Astrocyte (in vitro differentiated cells and primary cell): Measurements from ENCODE around the gene EPHA2. TPM values are rescaled to one million over a fixed set of nuclear protein-coding genes. Genes with fewer than 3 reads are reported as not detected.

Experiments
- DNase-seq: peaks from one replicate; pipeline ENCODE4 v3.0.0-alpha.2; 2010; ENCODE audit warnings: low read depth
- FAIRE-seq: peaks from 2 replicates; lab custom pipeline; 2011; peaks lifted over from hg19 to GRCh38; lab: Jason Lieb, UNC
- H2AFZ ChIP-seq: 2 replicates; pipeline ENCODE4 v1.6.0; 2012; ENCODE audit warnings: low read depth, low read length, inconsistent platforms
- H3K27ac ChIP-seq: 2 replicates; pipeline ENCODE4 v1.5.1; 2011; ENCODE audit warnings: low read depth, low read length, inconsistent platforms
- H3K27me3 ChIP-seq: 2 replicates; pipeline ENCODE4 v1.6.0; 2011; ENCODE audit warnings: low read length, inconsistent platforms; ENCODE audit not compliant: insufficient read depth
- H3K36me3 ChIP-seq: 2 replicates; pipeline ENCODE4 v1.5.1; 2011; ENCODE audit warnings: low read length, inconsistent platforms; ENCODE audit not compliant: insufficient read depth
- H3K4me1 ChIP-seq: 2 replicates; pipeline ENCODE4 v1.5.1; 2011; ENCODE audit warnings: low read length, inconsistent platforms; ENCODE audit not compliant: insufficient read depth
- H3K4me2 ChIP-seq: 2 replicates; pipeline ENCODE4 v1.6.0; 2012; ENCODE audit warnings: low read length, inconsistent platforms
- H3K4me3 ChIP-seq: 2 replicates; pipeline ENCODE4 v1.5.1; 2011; ENCODE audit warnings: low read depth, mild to moderate bottlenecking, low read length, inconsistent platforms; ENCODE audit not compliant: insufficient read depth
- H3K79me2 ChIP-seq: 2 replicates; pipeline ENCODE4 v1.6.0; 2012; ENCODE audit warnings: mild to moderate bottlenecking, low read length, inconsistent platforms; ENCODE audit not compliant: insufficient read depth
- H3K9ac ChIP-seq: 2 replicates; pipeline ENCODE4 v1.6.0; 2012; ENCODE audit warnings: mild to moderate bottlenecking, low read length, inconsistent platforms
- H3K9me3 ChIP-seq: 2 replicates; pipeline ENCODE4 v1.5.1; 2012; ENCODE audit warnings: low read depth, mild to moderate bottlenecking, low read length, inconsistent platforms; ENCODE audit not compliant: insufficient read depth
- H4K20me1 ChIP-seq: 2 replicates; pipeline ENCODE4 v1.6.0; 2012; ENCODE audit warnings: low read length, inconsistent platforms; ENCODE audit not compliant: insufficient read depth
- H3K27ac Mint-ChIP-seq: one replicate; pipeline ENCODE4 v1.8.0; 2021; ENCODE audit warnings: mild to moderate bottlenecking, mixed read lengths; ENCODE audit not compliant: unreplicated experiment
- H3K27me3 Mint-ChIP-seq: one replicate; pipeline ENCODE4 v1.8.0; 2021; ENCODE audit warnings: low read depth, mixed read lengths; ENCODE audit not compliant: unreplicated experiment
- H3K36me3 Mint-ChIP-seq: one replicate; pipeline ENCODE4 v1.8.0; 2021; ENCODE audit warnings: low read depth, mixed read lengths; ENCODE audit not compliant: unreplicated experiment
- H3K4me1 Mint-ChIP-seq: one replicate; pipeline ENCODE4 v1.8.0; 2021; ENCODE audit warnings: low read depth, mixed read lengths; ENCODE audit not compliant: unreplicated experiment
- H3K4me3 Mint-ChIP-seq: one replicate; pipeline ENCODE4 v1.8.0; 2021; ENCODE audit warnings: mild to moderate bottlenecking, moderate library complexity, mixed read lengths; ENCODE audit not compliant: unreplicated experiment
- H3K9me3 Mint-ChIP-seq: one replicate; pipeline ENCODE4 v1.8.0; 2021; ENCODE audit warnings: mild to moderate bottlenecking, mixed read lengths; ENCODE audit not compliant: unreplicated experiment
- EZH2 ChIP-seq: IDR thresholded peaks from 2 replicates; pipeline ENCODE4 v1.6.1; 2012; ENCODE audit warnings: mild to moderate bottlenecking, low read length, inconsistent platforms; ENCODE audit not compliant: insufficient read depth
- total RNA-seq: library from RNA; stranded (reverse); gene quantifications from 2 replicates; pipeline ENCODE4 v1.2.1, GENCODE V29; 2021
- TF ChIP-seq, protein P1 (sequence below): IDR thresholded peaks from 2 replicates; pipeline ENCODE4 v1.5.1; 2011; ENCODE audit warnings: low read depth, mild to moderate bottlenecking, inconsistent platforms, low read length, moderate library complexity; ENCODE audit not compliant: insufficient read depth

Gene EPHA2
- total RNA-seq, 1 donor from 2014 or later = 140 TPM

DNA sequence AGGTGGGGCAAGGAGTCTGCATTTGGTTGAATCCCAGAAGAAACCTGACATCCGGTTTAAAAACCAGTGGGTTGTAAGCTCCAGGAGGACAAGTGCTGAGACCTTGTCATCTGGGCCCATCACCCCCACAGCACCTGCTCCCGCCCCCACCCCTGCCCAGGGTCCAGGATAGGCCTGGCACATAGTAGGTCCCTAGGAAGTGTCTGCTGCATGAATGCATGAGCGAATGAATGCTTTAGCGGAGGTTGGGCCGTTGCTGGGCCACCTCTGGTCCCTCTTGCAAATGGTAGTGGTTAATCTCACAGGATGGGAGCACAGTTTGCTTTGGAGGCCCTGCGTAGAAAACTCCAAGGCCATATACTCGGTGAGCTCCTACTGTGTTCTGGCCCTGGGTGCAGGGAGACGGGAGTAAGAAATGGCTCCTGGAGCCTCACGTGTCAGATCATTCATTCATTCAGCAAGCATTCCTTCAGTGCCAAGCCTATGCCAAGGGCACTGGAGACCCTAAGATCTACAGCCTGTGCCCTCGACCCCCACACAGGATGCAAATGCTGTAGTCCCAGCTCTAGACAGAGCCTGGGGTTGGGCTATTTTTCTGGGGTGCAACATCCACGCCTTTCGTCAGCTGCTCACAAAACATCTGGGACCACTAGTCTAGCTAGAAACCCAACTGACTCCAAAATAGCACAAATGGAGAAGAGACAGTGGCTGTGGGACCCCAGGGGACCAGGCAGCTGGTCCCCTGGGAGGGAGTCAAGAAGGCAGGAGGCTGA lies 28.9 kb downstream of the EPHA2 start:
- H2AFZ ChIP-seq = no peak overlapping the region
- TF ChIP-seq, protein P1, sequence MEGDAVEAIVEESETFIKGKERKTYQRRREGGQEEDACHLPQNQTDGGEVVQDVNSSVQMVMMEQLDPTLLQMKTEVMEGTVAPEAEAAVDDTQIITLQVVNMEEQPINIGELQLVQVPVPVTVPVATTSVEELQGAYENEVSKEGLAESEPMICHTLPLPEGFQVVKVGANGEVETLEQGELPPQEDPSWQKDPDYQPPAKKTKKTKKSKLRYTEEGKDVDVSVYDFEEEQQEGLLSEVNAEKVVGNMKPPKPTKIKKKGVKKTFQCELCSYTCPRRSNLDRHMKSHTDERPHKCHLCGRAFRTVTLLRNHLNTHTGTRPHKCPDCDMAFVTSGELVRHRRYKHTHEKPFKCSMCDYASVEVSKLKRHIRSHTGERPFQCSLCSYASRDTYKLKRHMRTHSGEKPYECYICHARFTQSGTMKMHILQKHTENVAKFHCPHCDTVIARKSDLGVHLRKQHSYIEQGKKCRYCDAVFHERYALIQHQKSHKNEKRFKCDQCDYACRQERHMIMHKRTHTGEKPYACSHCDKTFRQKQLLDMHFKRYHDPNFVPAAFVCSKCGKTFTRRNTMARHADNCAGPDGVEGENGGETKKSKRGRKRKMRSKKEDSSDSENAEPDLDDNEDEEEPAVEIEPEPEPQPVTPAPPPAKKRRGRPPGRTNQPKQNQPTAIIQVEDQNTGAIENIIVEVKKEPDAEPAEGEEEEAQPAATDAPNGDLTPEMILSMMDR = no peak
- TF ChIP-seq EZH2 = no peak
- H3K9ac ChIP-seq = no peak overlapping the region
- H3K27me3 ChIP-seq = no peaks in the 10 kb centered on the region
- peaks cover 13% of the 10 kb centered on the region for H3K4me1 ChIP-seq
- H3K4me3 Mint-ChIP-seq = no peak overlapping the region
- peak overlapping the region; percentile 18 for H3K27ac Mint-ChIP-seq
- no peaks in the 10 kb centered on the region for H3K27me3 Mint-ChIP-seq
- peaks cover 60% of the 10 kb centered on the region for H3K36me3 ChIP-seq
- peaks cover 45% of the 10 kb centered on the region for H3K79me2 ChIP-seq
- H3K9me3 Mint-ChIP-seq = no peaks in the 10 kb centered on the region
- H3K27ac ChIP-seq = no peak overlapping the region
- H3K9me3 ChIP-seq = no peaks in the 10 kb centered on the region
- no peak overlapping the region for H3K4me2 ChIP-seq
- H3K4me3 ChIP-seq = no peak overlapping the region
- peaks cover 95% of the 10 kb centered on the region for H4K20me1 ChIP-seq
- peaks cover 37% of the 10 kb centered on the region for H3K36me3 Mint-ChIP-seq
- DNase-seq (no peak), FAIRE-seq (no peak)
- peaks cover 17% of the 10 kb centered on the region for H3K4me1 Mint-ChIP-seq

DNA sequence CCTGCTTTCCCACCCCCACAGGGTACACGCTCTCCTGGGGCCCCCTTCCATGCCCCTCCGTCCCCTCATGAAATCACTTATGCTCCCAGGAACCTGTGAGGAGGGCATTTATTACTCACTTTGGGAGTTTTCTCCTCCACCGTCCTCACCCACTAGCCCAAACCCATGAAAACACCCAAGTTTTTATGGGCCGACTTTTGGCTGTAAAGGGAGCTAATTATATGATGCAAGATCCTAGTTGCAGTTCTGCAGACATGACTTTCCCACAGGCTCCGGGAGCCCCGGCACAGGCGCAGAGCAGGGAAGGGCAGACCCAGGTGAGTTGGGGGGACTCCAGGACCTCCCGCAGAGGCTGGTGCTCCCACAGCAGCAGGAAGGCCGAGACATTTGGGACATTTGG lies 29.7 kb downstream of the EPHA2 start:
- no peak overlapping the region for H3K9ac ChIP-seq
- no peaks in the 10 kb centered on the region for H3K27me3 ChIP-seq
- H2AFZ ChIP-seq = no peak overlapping the region
- Mint-ChIP-seq H3K9me3 (no peaks in the 10 kb centered on the region), H3K27ac (no peak overlapping the region), H3K4me1 (peaks cover 20% of the 10 kb centered on the region), H3K4me3 (no peak overlapping the region), H3K36me3 (peaks cover 38% of the 10 kb centered on the region), H3K27me3 (no peaks in the 10 kb centered on the region)
- no peak overlapping the region for H3K4me2 ChIP-seq
- peaks cover 40% of the 10 kb centered on the region for H3K79me2 ChIP-seq
- no peaks in the 10 kb centered on the region for H3K9me3 ChIP-seq
- H3K4me3 ChIP-seq = no peak overlapping the region
- DNase-seq = no peak
- peaks cover 13% of the 10 kb centered on the region for H3K4me1 ChIP-seq
- no peak overlapping the region for H3K27ac ChIP-seq
- no peak for FAIRE-seq
- no peak for TF ChIP-seq EZH2
- TF ChIP-seq, protein P1 = no peak
- peaks cover 54% of the 10 kb centered on the region for H3K36me3 ChIP-seq
- H4K20me1 ChIP-seq = peaks cover 90% of the 10 kb centered on the region

DNA sequence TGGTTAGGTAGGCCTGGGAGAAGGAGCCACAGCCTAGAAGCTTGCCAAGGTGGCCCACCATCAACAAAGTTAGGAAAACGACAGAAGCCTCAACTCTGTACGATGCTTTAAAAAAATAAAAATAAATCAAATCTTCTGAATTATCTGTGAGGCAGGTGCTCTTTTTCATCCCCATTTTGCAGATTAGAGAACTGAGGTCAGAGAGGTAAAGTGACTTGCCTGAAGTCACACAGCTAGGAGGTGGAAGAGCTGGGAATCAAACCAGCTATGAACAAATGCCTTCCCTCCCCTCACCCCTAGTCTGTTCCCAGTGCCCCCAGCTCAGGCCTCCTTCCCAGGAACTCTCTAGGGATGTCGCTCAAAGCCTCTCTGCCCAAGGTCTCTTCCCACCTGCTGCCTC lies 30.4 kb downstream of the EPHA2 start:
- Mint-ChIP-seq H3K27ac (peak overlapping the region; percentile 20), H3K27me3 (no peaks in the 10 kb centered on the region), H3K36me3 (peaks cover 39% of the 10 kb centered on the region), H3K4me1 (peaks cover 20% of the 10 kb centered on the region), H3K4me3 (no peak overlapping the region), H3K9me3 (no peaks in the 10 kb centered on the region)
- H3K4me3 ChIP-seq = no peak overlapping the region
- TF ChIP-seq, protein P1 = no peak
- no peak for TF ChIP-seq EZH2
- H3K27me3 ChIP-seq = no peaks in the 10 kb centered on the region
- DNase-seq = no peak
- no peak overlapping the region for H2AFZ ChIP-seq
- no peak overlapping the region for H3K9ac ChIP-seq
- H3K9me3 ChIP-seq = no peaks in the 10 kb centered on the region
- H3K4me2 ChIP-seq = no peak overlapping the region
- H3K36me3 ChIP-seq = peaks cover 47% of the 10 kb centered on the region
- peaks cover 13% of the 10 kb centered on the region for H3K4me1 ChIP-seq
- H4K20me1 ChIP-seq = peaks cover 83% of the 10 kb centered on the region
- peaks cover 34% of the 10 kb centered on the region for H3K79me2 ChIP-seq
- no peak for FAIRE-seq
- no peak overlapping the region for H3K27ac ChIP-seq
